Measurements from ENCODE around the gene TMIGD2. TPM values are rescaled to one million over a fixed set of nuclear protein-coding genes. Genes with fewer than 3 reads are reported as not detected.

Gene TMIGD2
- polyA plus RNA-seq, 3 donors, result 0.26 TPM; not detected in 2

DNA sequence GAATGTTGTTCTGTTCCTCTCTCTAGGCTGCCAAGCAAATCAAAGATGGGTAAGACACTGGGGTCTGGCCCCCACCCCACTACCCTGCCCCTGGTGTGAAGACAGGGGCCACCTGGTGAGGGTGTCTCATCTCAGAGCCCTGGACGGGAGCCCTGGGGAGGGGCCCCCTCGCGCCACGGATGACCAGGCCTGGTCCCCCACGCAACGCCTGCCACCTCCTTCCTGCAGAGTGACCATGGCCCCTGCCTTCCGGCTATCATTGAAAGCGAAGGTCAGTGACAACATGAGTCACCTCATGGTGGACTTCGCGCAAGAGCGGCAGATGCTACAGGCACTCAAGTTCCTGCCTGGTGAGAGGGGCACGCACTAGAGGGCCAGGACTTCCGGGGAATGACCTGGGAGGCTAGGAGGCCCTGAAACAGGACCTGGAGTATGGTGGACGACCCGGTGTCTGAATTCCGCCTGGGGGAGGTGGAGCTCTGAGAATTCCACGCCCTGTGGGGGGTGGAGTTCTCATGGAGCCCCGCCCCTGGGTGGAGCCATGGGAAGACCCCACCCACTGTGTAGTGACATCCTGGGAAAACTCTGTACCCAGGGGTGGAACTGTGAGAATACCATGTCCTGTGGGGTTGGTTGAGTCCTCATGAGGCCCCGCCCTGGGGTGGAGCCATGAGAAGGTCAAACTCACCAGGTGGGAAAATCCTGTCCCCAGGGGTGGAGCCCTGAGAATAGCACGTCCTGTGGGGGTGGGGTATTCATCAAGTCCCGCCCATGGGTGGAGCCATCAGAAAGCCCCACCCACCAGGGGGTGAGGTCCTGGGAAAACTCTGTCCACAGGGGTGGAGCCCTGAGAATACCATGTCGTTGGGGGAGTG lies 8.3 kb upstream of the TMIGD2 start:
- no peak overlapping the region for H3K4me3 ChIP-seq (replicated peaks in 1 of 3; ENCODE audit: low read depth in 2 of 3, low read length in 3 of 3)
- H3K79me2 ChIP-seq (ENCODE audit: insufficient read depth, low read length), result no peaks in the 10 kb centered on the region
- Mint-ChIP-seq H3K9me3 (peaks cover 0 to 11% (median 8%) of the 10 kb centered on the region in 7 donors), H3K27ac (no peak overlapping the region), H3K4me3 (no peak overlapping the region), H3K36me3 (no peaks in the 10 kb centered on the region), H3K4me1 (peaks cover 12% of the 10 kb centered on the region), H3K27me3 (ENCODE audit: low read depth in 3 of 3) (peaks cover 5 to 10% (median 7%) of the 10 kb centered on the region in 3 donors)
- H3K9me3 ChIP-seq (replicated peaks in 1 of 2; ENCODE audit: control insufficient read depth in 1 of 2, insufficient read depth in 1 of 2, low read length in 2 of 2), result peaks cover 0 to 15% of the 10 kb centered on the region in 2 donors
- H3K4me2 ChIP-seq (replicated peaks; ENCODE audit: extremely low read depth, low read length, poor library complexity, severe bottlenecking), result no peak overlapping the region
- H3K27ac ChIP-seq (ENCODE audit: low read depth in 1 of 2, low read length in 2 of 2), result no peak overlapping the region
- no peak for DNase-seq
- H3K4me1 ChIP-seq (ENCODE audit: control insufficient read depth in 1 of 2, insufficient read depth in 2 of 2, low read length in 2 of 2), result peaks cover 5 to 12% of the 10 kb centered on the region in 2 donors
- no peak overlapping the region for H2AFZ ChIP-seq (ENCODE audit: insufficient read depth, low read depth, low read length, poor library complexity, severe bottlenecking)
- WGBS (ENCODE audit: insufficient coverage), result 93% methylated on average over 19 of the region's 22 CpGs
- H3K9ac ChIP-seq (ENCODE audit: insufficient read depth, low read length, poor library complexity, severe bottlenecking), result no peak overlapping the region
- no peaks in the 10 kb centered on the region for H3K36me3 ChIP-seq (replicated peaks in 1 of 2; ENCODE audit: control insufficient read depth in 1 of 2, insufficient read depth in 2 of 2, low read length in 2 of 2)
- H4K20me1 ChIP-seq (ENCODE audit: insufficient read depth, low read length), result no peaks in the 10 kb centered on the region
- TF ChIP-seq, protein P1, sequence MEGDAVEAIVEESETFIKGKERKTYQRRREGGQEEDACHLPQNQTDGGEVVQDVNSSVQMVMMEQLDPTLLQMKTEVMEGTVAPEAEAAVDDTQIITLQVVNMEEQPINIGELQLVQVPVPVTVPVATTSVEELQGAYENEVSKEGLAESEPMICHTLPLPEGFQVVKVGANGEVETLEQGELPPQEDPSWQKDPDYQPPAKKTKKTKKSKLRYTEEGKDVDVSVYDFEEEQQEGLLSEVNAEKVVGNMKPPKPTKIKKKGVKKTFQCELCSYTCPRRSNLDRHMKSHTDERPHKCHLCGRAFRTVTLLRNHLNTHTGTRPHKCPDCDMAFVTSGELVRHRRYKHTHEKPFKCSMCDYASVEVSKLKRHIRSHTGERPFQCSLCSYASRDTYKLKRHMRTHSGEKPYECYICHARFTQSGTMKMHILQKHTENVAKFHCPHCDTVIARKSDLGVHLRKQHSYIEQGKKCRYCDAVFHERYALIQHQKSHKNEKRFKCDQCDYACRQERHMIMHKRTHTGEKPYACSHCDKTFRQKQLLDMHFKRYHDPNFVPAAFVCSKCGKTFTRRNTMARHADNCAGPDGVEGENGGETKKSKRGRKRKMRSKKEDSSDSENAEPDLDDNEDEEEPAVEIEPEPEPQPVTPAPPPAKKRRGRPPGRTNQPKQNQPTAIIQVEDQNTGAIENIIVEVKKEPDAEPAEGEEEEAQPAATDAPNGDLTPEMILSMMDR (IDR thresholded peaks at IDR 0.05), result no peak
- no peaks in the 10 kb centered on the region for H3K27me3 ChIP-seq (ENCODE audit: control insufficient read depth in 2 of 2, insufficient read depth in 2 of 2, low read length in 2 of 2)
- intact Hi-C loops (cut with micrococcal nuclease), result no loop called here

DNA sequence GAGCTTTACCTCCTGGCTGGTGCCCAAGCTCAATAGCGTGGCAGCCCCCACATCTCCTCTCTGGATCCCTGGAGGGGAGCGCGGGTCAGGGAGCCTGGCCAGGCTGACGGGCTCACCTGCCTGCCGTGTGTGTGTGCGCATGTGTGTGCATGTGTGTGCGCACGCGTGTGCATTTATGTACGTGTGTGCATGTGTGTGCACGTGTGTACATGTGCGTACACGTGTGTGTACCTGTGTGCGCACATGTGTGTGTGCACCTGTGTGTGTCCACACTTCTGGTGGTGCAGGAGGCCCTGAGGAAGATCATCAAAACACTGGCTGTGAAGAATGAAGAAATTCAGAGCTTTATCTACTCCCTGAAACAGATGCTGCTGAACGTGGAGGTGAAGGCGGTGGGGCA lies 3.5 kb upstream of the TMIGD2 start:
- no peak for DNase-seq
- H3K9ac ChIP-seq (ENCODE audit: insufficient read depth, low read length, poor library complexity, severe bottlenecking), result no peak overlapping the region
- 94% methylated on average over 16 of the region's 16 CpGs for WGBS (ENCODE audit: insufficient coverage)
- no peak overlapping the region for H3K27ac Mint-ChIP-seq
- no peaks in the 10 kb centered on the region for H3K36me3 ChIP-seq (replicated peaks in 1 of 2; ENCODE audit: control insufficient read depth in 1 of 2, insufficient read depth in 2 of 2, low read length in 2 of 2)
- peaks cover 0 to 4% of the 10 kb centered on the region in 2 donors for H3K4me1 ChIP-seq (ENCODE audit: control insufficient read depth in 1 of 2, insufficient read depth in 2 of 2, low read length in 2 of 2)
- no peak overlapping the region for H3K4me3 Mint-ChIP-seq
- H3K9me3 Mint-ChIP-seq, result peaks cover 0 to 2% (median 0%) of the 10 kb centered on the region in 7 donors
- no peaks in the 10 kb centered on the region for H4K20me1 ChIP-seq (ENCODE audit: insufficient read depth, low read length)
- H3K36me3 Mint-ChIP-seq, result no peaks in the 10 kb centered on the region
- H3K4me3 ChIP-seq (replicated peaks in 1 of 3; ENCODE audit: low read depth in 2 of 3, low read length in 3 of 3), result no peak overlapping the region
- H3K4me1 Mint-ChIP-seq, result peaks cover 12% of the 10 kb centered on the region
- TF ChIP-seq, protein P1 (IDR thresholded peaks at IDR 0.05), result no peak
- no peak overlapping the region for H2AFZ ChIP-seq (ENCODE audit: insufficient read depth, low read depth, low read length, poor library complexity, severe bottlenecking)
- no peak overlapping the region for H3K4me2 ChIP-seq (replicated peaks; ENCODE audit: extremely low read depth, low read length, poor library complexity, severe bottlenecking)
- H3K9me3 ChIP-seq (replicated peaks in 1 of 2; ENCODE audit: control insufficient read depth in 1 of 2, insufficient read depth in 1 of 2, low read length in 2 of 2), result peaks cover 0 to 2% of the 10 kb centered on the region in 2 donors
- H3K27me3 ChIP-seq (ENCODE audit: control insufficient read depth in 2 of 2, insufficient read depth in 2 of 2, low read length in 2 of 2), result no peaks in the 10 kb centered on the region
- peaks cover 8 to 9% (median 9%) of the 10 kb centered on the region in 3 donors for H3K27me3 Mint-ChIP-seq (ENCODE audit: low read depth in 3 of 3)
- intact Hi-C loops (cut with micrococcal nuclease), result no loop called here
- H3K79me2 ChIP-seq (ENCODE audit: insufficient read depth, low read length), result no peaks in the 10 kb centered on the region
- H3K27ac ChIP-seq (ENCODE audit: low read depth in 1 of 2, low read length in 2 of 2), result no peak overlapping the region

Data from CD14-positive monocyte (primary cell).